Smooth muscle cell (in vitro differentiated cells): ENCODE measurements around the gene CCDC24. TPM values are rescaled to one million over a fixed set of nuclear protein-coding genes. Genes with fewer than 3 reads are reported as not detected.

Source experiments
- DNase-seq: peaks from one replicate; lab custom pipeline; 2025; ENCODE audit not compliant: unreplicated experiment; lab: John Stamatoyannopoulos, UW
- H2AFZ ChIP-seq: fragments of 200-600 bp; sonication (generic); 2 replicates; pipeline ENCODE4 v1.6.0; 2016; ENCODE audit warnings: antibody characterized with exemption, low read depth, mild to moderate bottlenecking
- H3F3A ChIP-seq: fragments of 200-600 bp; sonication (generic); 2 replicates; pipeline ENCODE4 v1.6.0; 2017; ENCODE audit warnings: antibody characterized with exemption, low read depth
- H3K27ac ChIP-seq: fragments of 200-600 bp; sonication (generic); 2 replicates; pipeline ENCODE4 v1.5.1; 2016; ENCODE audit warnings: low read depth, mild to moderate bottlenecking
- H3K27me3 ChIP-seq: fragments of 200-600 bp; sonication (generic); 2 replicates; pipeline ENCODE4 v1.6.1; 2016; ENCODE audit warnings: low read depth, mild to moderate bottlenecking
- H3K36me3 ChIP-seq: fragments of 200-600 bp; sonication (generic); 2 replicates; pipeline ENCODE4 v1.5.1; 2016; ENCODE audit warnings: low read depth
- H3K4me1 ChIP-seq: fragments of 200-600 bp; sonication (generic); 2 replicates; pipeline ENCODE4 v1.5.1; 2016; ENCODE audit warnings: low read depth
- H3K4me2 ChIP-seq: fragments of 200-600 bp; sonication (generic); 2 replicates; pipeline ENCODE4 v1.6.0; 2016; ENCODE audit warnings: mild to moderate bottlenecking
- H3K4me3 ChIP-seq: fragments of 200-600 bp; sonication (generic); 2 replicates; pipeline ENCODE4 v1.5.1; 2016; ENCODE audit warnings: mild to moderate bottlenecking
- H3K79me2 ChIP-seq: fragments of 200-600 bp; sonication (generic); 2 replicates; pipeline ENCODE4 v1.6.0; 2016; ENCODE audit warnings: low read depth, mild to moderate bottlenecking
- H3K9ac ChIP-seq: fragments of 200-600 bp; sonication (generic); 2 replicates; pipeline ENCODE4 v1.6.0; 2016; ENCODE audit warnings: low read depth
- H3K9me3 ChIP-seq: fragments of 200-600 bp; sonication (generic); replicated peaks from 2 replicates; pipeline ENCODE4 v1.5.1; 2016; ENCODE audit warnings: low read depth
- H4K20me1 ChIP-seq: fragments of 200-600 bp; sonication (generic); 2 replicates; pipeline ENCODE4 v1.6.0; 2016; ENCODE audit warnings: low read depth
- CTCF ChIP-seq: fragments of 200-600 bp; sonication (generic); IDR thresholded peaks from 2 replicates; pipeline ENCODE4 v1.5.1; 2017; ENCODE audit warnings: borderline replicate concordance, mild to moderate bottlenecking, antibody characterized with exemption; ENCODE audit not compliant: insufficient read depth, poor library complexity, severe bottlenecking
- WGBS: methylation state at CpG from one replicate; pipeline ENCODE4 v1.1.7; 2016; ENCODE audit warnings: low lambda C conversion rate; 5-methylcytosine and 5-hydroxymethylcytosine counted together
- polyA plus RNA-seq: library from polyadenylated mRNA; unstranded; fragments of >200 nt; fragmentation: Nextera tagmentation; extraction: Ambion mirVana; gene quantifications from 2 replicates; pipeline ENCODE4 v1.2.1, GENCODE V29; 2016
- total RNA-seq: library from RNA; depleted of rRNA; stranded (reverse); fragments of >200 nt; gene quantifications from 2 replicates; pipeline ENCODE4 v1.2.3, GENCODE V29; 2014

CCDC24 gene
- total and polyA plus RNA-seq, 2 experiments from 2014 or later = 6.5 to 11.4 TPM

GRCh38 chr1:43996733-43997115 is 5.3 kb downstream of the CCDC24 start:
- H4K20me1 ChIP-seq = no peaks in the 10 kb centered on the region
- WGBS = 88% methylated on average over 6 of the region's 6 CpGs
- H3K9me3 ChIP-seq = no peaks in the 10 kb centered on the region
- H3K36me3 ChIP-seq = no peaks in the 10 kb centered on the region
- no peak overlapping the region for H3K4me3 ChIP-seq
- peaks cover 5% of the 10 kb centered on the region for H3K4me1 ChIP-seq
- H3F3A ChIP-seq = peaks cover 10% of the 10 kb centered on the region
- H3K4me2 ChIP-seq = no peak overlapping the region
- TF ChIP-seq CTCF = no peak
- H3K79me2 ChIP-seq = no peaks in the 10 kb centered on the region
- no peak for DNase-seq
- H2AFZ ChIP-seq = no peak overlapping the region
- H3K27ac ChIP-seq = no peak overlapping the region
- no peaks in the 10 kb centered on the region for H3K27me3 ChIP-seq
- no peak overlapping the region for H3K9ac ChIP-seq

- Histone ChIP-seq H3K9me3 (no peaks in the 10 kb centered on the region), H3K4me2 (no peak overlapping the region), H3K79me2 (no peaks in the 10 kb centered on the region), H3K27me3 (no peaks in the 10 kb centered on the region), H4K20me1 (no peaks in the 10 kb centered on the region), H3K9ac (no peak overlapping the region), H3F3A (peaks cover 6% of the 10 kb centered on the region), H3K36me3 (no peaks in the 10 kb centered on the region), H2AFZ (no peak overlapping the region), H3K27ac (no peak overlapping the region), H3K4me3 (no peak overlapping the region), H3K4me1 (peaks cover 5% of the 10 kb centered on the region)
- WGBS = 91% methylated on average over 22 of the region's 22 CpGs
- no peak for DNase-seq
- TF ChIP-seq CTCF = no peak
Observed at GRCh38 chr1:43997295-43997999, 6.0 kb downstream of the CCDC24 start.

- Histone ChIP-seq H3K4me3 (no peak overlapping the region), H3K9me3 (no peaks in the 10 kb centered on the region), H3K4me2 (no peak overlapping the region), H3K27ac (no peak overlapping the region), H3K4me1 (peaks cover 5% of the 10 kb centered on the region), H3K36me3 (no peaks in the 10 kb centered on the region), H3K9ac (no peak overlapping the region), H4K20me1 (no peaks in the 10 kb centered on the region), H3F3A (peaks cover under 1% of the 10 kb centered on the region), H3K27me3 (no peaks in the 10 kb centered on the region), H3K79me2 (no peaks in the 10 kb centered on the region), H2AFZ (no peak overlapping the region)
- no peak for DNase-seq
- TF ChIP-seq CTCF = no peak
- 93% methylated on average over 11 of the region's 11 CpGs for WGBS
Observed at GRCh38 chr1:43998000-43998378, 6.6 kb downstream of the CCDC24 start.

- no peaks in the 10 kb centered on the region for H4K20me1 ChIP-seq
- TF ChIP-seq CTCF = no peak
- DNase-seq = no peak
- H3K36me3 ChIP-seq = no peaks in the 10 kb centered on the region
- 96% methylated on average over 8 of the region's 8 CpGs for WGBS
- no peak overlapping the region for H3K4me3 ChIP-seq
- H2AFZ ChIP-seq = no peak overlapping the region
- H3K4me1 ChIP-seq = peaks cover 5% of the 10 kb centered on the region
- no peak overlapping the region for H3K9ac ChIP-seq
- H3K79me2 ChIP-seq = no peaks in the 10 kb centered on the region
- no peak overlapping the region for H3K27ac ChIP-seq
- H3K4me2 ChIP-seq = no peak overlapping the region
- H3F3A ChIP-seq = no peaks in the 10 kb centered on the region
- no peaks in the 10 kb centered on the region for H3K9me3 ChIP-seq
- H3K27me3 ChIP-seq = no peaks in the 10 kb centered on the region
Observed at GRCh38 chr1:43999455-43999854, 8.1 kb downstream of the CCDC24 start.
